Activated CD8-positive, alpha-beta T cell treated with anti-CD3 and anti-CD28 coated beads for 36 hours (primary cell): ENCODE data around the gene STXBP4. TPM values are rescaled to one million over a fixed set of nuclear protein-coding genes. Genes with fewer than 3 reads are reported as not detected.

Experiments
- ATAC-seq: fragments of 200-7000 bp; cut with Tn5 transposase; one replicate; pipeline ENCODE4 v1.10.0; 2021; ENCODE audit warnings: mild to moderate bottlenecking, moderate library complexity
- CTCF ChIA-PET: fragments of 350-600 bp; sonication (Branson Sonifier 250); formaldehyde crosslinking; loops from one replicate; lab custom pipeline; 2021; ENCODE audit warnings: antibody characterized with exemption; lab: Charles Lee
- POLR2A ChIA-PET: fragments of 350-600 bp; sonication (Branson Sonifier 250); formaldehyde crosslinking; loops from one replicate; lab custom pipeline; 2021; ENCODE audit warnings: antibody characterized with exemption; lab: Charles Lee
- DNase-seq: peaks from one replicate; pipeline ENCODE4 v3.0.0-alpha.2; 2020
- H3K27ac Mint-ChIP-seq: one replicate; pipeline ENCODE4 v1.8.0; 2021; ENCODE audit warnings: mild to moderate bottlenecking, mixed read lengths
- H3K27me3 Mint-ChIP-seq: one replicate; pipeline ENCODE4 v1.8.0; 2021; ENCODE audit warnings: mixed read lengths
- H3K36me3 Mint-ChIP-seq: one replicate; pipeline ENCODE4 v1.8.0; 2021; ENCODE audit warnings: low read depth, mixed read lengths
- H3K4me1 Mint-ChIP-seq: one replicate; pipeline ENCODE4 v1.8.0; 2021; ENCODE audit warnings: low read depth, mixed read lengths
- H3K4me3 Mint-ChIP-seq: one replicate; pipeline ENCODE4 v1.8.0; 2021; ENCODE audit warnings: mild to moderate bottlenecking, moderate library complexity, mixed read lengths
- H3K9me3 Mint-ChIP-seq: one replicate; pipeline ENCODE4 v1.8.0; 2021; ENCODE audit warnings: mixed read lengths
- CTCF ChIP-seq: fragments of 200-600 bp; IDR thresholded peaks from one replicate; pipeline ENCODE4 v1.8.0; 2022; ENCODE audit warnings: antibody characterized with exemption, mild to moderate bottlenecking
- intact Hi-C: fragments of 100-400 bp; cut with micrococcal nuclease; formaldehyde crosslinking; loops from one replicate; pipeline ENCODE4 v1.10.0; 2022
- total RNA-seq, 2 experiments: library from RNA; stranded (reverse); gene quantifications; one replicate each; pipeline ENCODE4 v1.2.3, GENCODE V29; 2021

Gene STXBP4
- total RNA-seq, 2 experiments from 2014 or later = 4.8 to 6.4 TPM

DNA sequence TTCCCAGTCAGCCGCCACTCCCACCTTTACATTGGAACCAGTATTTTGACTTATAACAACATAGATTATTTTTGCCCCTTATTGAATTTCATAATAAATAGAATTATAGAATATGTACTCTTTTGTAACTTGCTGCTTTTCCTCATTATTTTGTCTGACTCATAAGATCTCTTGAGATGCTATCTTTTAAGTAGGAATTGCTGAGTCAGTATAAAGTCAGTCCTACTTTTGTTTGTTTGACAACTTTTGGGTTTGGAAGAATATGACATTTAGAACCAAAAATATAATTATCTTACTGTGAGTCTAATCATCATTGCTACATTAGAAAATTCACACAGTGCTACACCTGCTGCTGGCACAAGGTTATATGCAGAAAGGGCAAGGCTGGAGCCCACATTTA, 69.7 kb downstream of the STXBP4 start:
- ATAC-seq = no peak
- no peaks in the 10 kb centered on the region for H3K4me1 Mint-ChIP-seq
- POLR2A ChIA-PET = no interaction called here
- no peaks in the 10 kb centered on the region for H3K9me3 Mint-ChIP-seq
- no peak for TF ChIP-seq CTCF
- no peak overlapping the region for H3K27ac Mint-ChIP-seq
- intact Hi-C loops = no loop called here
- no peak overlapping the region for H3K4me3 Mint-ChIP-seq
- CTCF ChIA-PET = no interaction called here
- no peaks in the 10 kb centered on the region for H3K27me3 Mint-ChIP-seq
- H3K36me3 Mint-ChIP-seq = peaks cover 4% of the 10 kb centered on the region
- DNase-seq = no peak

DNA sequence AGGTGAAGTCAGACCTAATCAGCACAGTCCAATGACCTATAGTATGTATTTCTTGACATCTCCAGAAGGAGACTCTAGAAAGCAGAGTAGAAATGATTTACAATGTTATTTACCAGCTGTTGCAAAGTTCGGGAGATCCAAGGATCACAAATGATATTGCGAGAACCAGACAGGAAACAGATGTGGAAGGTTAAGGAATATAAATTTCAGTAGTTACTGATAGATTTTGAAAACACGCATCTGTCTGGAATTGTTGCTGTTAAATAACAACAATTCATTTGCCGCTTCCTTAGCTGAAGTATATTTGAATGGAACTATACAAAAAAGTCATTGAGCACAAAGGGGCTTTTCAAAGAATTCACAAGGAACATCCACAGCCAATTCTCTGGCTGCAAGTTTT, 72.0 kb downstream of the STXBP4 start:
- Mint-ChIP-seq H3K9me3 (no peaks in the 10 kb centered on the region), H3K4me1 (no peaks in the 10 kb centered on the region), H3K27me3 (no peaks in the 10 kb centered on the region), H3K27ac (no peak overlapping the region), H3K36me3 (peaks cover 9% of the 10 kb centered on the region), H3K4me3 (no peak overlapping the region)
- intact Hi-C loops = no loop called here
- DNase-seq = no peak
- POLR2A ChIA-PET = no interaction called here
- TF ChIP-seq CTCF = no peak
- CTCF ChIA-PET = no interaction called here
- no peak for ATAC-seq

DNA sequence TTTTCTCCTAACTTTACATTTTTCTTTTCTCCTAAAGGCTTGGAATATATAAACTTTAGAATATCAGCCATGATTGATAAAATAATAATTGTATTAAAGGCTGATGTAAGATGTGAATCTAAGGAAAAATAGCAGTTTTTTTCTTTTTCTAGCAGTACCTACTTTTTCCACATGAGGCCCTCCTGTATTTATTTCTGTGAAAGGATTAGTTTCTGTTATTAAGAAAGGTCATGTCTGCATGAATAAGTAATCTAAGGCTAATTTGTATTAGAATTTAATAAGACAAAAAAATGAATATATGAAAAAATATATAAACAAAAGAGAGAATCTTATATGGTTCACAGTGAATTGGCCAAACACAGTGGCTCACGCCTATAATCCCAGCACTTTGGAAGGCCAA, 85.3 kb downstream of the STXBP4 start:
- TF ChIP-seq CTCF = no peak
- ATAC-seq (no peak), DNase-seq (no peak)
- Mint-ChIP-seq H3K36me3 (peaks cover 3% of the 10 kb centered on the region), H3K4me3 (no peak overlapping the region), H3K4me1 (no peaks in the 10 kb centered on the region), H3K27ac (no peak overlapping the region), H3K9me3 (peaks cover 3% of the 10 kb centered on the region), H3K27me3 (no peaks in the 10 kb centered on the region)
- CTCF ChIA-PET = interaction anchor here (0.7 to 1.2 kb wide), 3 partner anchors 48 to 303 kb away, joined by 3 to 4 read pairs (median 3); no protein-coding TSS in a partner anchor
- intact Hi-C loops = no loop called here
- POLR2A ChIA-PET = interaction anchor here (0.6 kb wide), 1 partner anchor 61 kb away, joined by 3 read pairs; no protein-coding TSS in a partner anchor

- Mint-ChIP-seq H3K27me3 (no peaks in the 10 kb centered on the region), H3K36me3 (no peaks in the 10 kb centered on the region), H3K27ac (no peak overlapping the region), H3K9me3 (no peaks in the 10 kb centered on the region), H3K4me1 (no peaks in the 10 kb centered on the region), H3K4me3 (no peak overlapping the region)
- DNase-seq (no peak), ATAC-seq (no peak)
- CTCF ChIA-PET = interaction anchor here (0.7 to 1.2 kb wide), 4 partner anchors 9 to 302 kb away, joined by 3 to 4 read pairs (median 3); no protein-coding TSS in a partner anchor
- intact Hi-C loops = no loop called here
- POLR2A ChIA-PET = interaction anchor here (0.6 kb wide), 1 partner anchor 104 kb away, joined by 3 read pairs; no protein-coding TSS in a partner anchor
- TF ChIP-seq CTCF = no peak
These were observed 85.9 kb downstream of the STXBP4 start for GRCh38 chr17:55054429-55054828.

DNA sequence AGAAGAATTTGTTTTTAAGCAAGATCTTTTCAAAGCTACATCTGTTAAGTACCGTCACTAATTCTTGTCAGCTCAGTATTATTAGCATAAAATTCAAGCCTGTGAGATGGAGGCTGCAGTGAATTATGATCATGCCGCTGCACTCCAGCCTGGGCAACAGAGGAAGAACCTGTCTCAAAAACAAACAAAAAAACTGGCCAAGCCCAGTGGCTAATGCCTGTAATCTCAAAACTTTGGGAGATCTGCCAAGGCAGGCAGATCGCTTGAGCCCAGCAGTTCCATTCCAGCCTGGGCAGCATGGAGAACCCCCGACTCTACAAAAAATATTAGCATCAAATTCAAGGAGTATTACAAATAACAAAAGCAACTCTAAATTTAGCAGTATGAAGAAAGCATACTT, 88.0 kb downstream of the STXBP4 start:
- Mint-ChIP-seq H3K4me3 (no peak overlapping the region), H3K9me3 (no peaks in the 10 kb centered on the region), H3K36me3 (no peaks in the 10 kb centered on the region), H3K4me1 (no peaks in the 10 kb centered on the region), H3K27ac (no peak overlapping the region), H3K27me3 (no peaks in the 10 kb centered on the region)
- ChIA-PET POLR2A (no interaction called here), CTCF (no interaction called here)
- DNase-seq = no peak
- no peak for TF ChIP-seq CTCF
- intact Hi-C loops = no loop called here
- no peak for ATAC-seq
